GM23338 (cell line): ENCODE results near the gene OR1C1.

Experiments used
- CREB1 ChIP-seq: fragments of 250-450 bp; sonication (Bioruptor Pico); IDR thresholded peaks from 2 replicates; pipeline ENCODE4 v1.5.0; 2020; ENCODE audit warnings: low read depth, mild to moderate bottlenecking, moderate library complexity
- EZH2 ChIP-seq: fragments of 200-600 bp; sonication (generic); IDR thresholded peaks from one replicate; pipeline ENCODE4 v1.8.0; 2017; ENCODE audit warnings: antibody characterized with exemption, mild to moderate bottlenecking, low read depth; ENCODE audit not compliant: unreplicated experiment
- EZH2phosphoT487 ChIP-seq: fragments of 200-600 bp; sonication (generic); IDR thresholded peaks from one replicate; pipeline ENCODE4 v1.8.1; 2018; ENCODE audit warnings: antibody characterized with exemption; ENCODE audit not compliant: unreplicated experiment
- JUNB ChIP-seq: IDR thresholded peaks from one replicate; pipeline ENCODE4 v1.6.1; 2016; ENCODE audit warnings: antibody characterized with exemption; ENCODE audit not compliant: unreplicated experiment
- NANOG ChIP-seq: IDR thresholded peaks from 2 replicates; pipeline ENCODE4 v1.6.1; 2016; ENCODE audit warnings: antibody characterized with exemption, borderline replicate concordance
- POLR2AphosphoS5 ChIP-seq: IDR thresholded peaks from 2 replicates; pipeline ENCODE4 v1.6.1; 2016; ENCODE audit warnings: antibody characterized with exemption, low read depth
- ZNF114 ChIP-seq: fragments of 250-450 bp; sonication (Bioruptor Pico); IDR thresholded peaks from 2 replicates; pipeline ENCODE4 v1.5.0; 2020; ENCODE audit warnings: mild to moderate bottlenecking, moderate library complexity
- TF ChIP-seq, protein P1 (sequence below), 2 experiments: fragments of 200-600 bp in 1 of 2; sonication (generic) in 1 of 2; conservative IDR thresholded peaks; 2 replicates each; pipeline versions ENCODE4 v1.5.1 to v1.6.1; 2016 to 2017; ENCODE audit warnings: antibody characterized with exemption in 2 of 2, low read depth in 2 of 2, mild to moderate bottlenecking in 2 of 2, moderate library complexity in 1 of 2
- TF ChIP-seq, protein P2 (sequence below): IDR thresholded peaks from one replicate; pipeline ENCODE4 v1.6.1; 2018; ENCODE audit warnings: antibody characterized with exemption; ENCODE audit not compliant: unreplicated experiment
- TF ChIP-seq, protein P3 (sequence below): IDR thresholded peaks from 2 replicates; pipeline ENCODE4 v1.6.1; 2016; ENCODE audit warnings: antibody characterized with exemption

DNA sequence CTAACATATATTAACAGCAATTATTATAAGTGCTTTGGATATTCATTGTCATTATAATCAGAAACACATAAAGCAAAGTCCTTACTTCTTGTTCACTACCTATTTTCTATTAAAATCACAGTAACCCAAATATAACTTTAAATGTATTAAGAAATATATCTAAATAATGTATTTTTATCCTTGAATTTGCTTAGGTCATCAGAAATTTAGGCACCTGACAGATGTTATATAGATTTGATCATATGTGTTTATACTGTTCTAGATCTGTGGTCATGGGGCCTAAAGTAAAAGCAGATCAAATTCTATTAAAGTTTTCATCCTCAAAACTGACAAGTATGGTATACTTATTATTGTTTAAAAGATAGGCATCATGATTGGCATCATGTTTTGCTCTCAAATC, 9.2 kb upstream of the OR1C1 start:
- no peak for TF ChIP-seq EZH2
- TF ChIP-seq, protein P1, sequence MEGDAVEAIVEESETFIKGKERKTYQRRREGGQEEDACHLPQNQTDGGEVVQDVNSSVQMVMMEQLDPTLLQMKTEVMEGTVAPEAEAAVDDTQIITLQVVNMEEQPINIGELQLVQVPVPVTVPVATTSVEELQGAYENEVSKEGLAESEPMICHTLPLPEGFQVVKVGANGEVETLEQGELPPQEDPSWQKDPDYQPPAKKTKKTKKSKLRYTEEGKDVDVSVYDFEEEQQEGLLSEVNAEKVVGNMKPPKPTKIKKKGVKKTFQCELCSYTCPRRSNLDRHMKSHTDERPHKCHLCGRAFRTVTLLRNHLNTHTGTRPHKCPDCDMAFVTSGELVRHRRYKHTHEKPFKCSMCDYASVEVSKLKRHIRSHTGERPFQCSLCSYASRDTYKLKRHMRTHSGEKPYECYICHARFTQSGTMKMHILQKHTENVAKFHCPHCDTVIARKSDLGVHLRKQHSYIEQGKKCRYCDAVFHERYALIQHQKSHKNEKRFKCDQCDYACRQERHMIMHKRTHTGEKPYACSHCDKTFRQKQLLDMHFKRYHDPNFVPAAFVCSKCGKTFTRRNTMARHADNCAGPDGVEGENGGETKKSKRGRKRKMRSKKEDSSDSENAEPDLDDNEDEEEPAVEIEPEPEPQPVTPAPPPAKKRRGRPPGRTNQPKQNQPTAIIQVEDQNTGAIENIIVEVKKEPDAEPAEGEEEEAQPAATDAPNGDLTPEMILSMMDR (conservative IDR thresholded peaks at IDR 0.05; ENCODE audit: low read depth in 2 of 2), result no peak
- TF ChIP-seq, protein P2, sequence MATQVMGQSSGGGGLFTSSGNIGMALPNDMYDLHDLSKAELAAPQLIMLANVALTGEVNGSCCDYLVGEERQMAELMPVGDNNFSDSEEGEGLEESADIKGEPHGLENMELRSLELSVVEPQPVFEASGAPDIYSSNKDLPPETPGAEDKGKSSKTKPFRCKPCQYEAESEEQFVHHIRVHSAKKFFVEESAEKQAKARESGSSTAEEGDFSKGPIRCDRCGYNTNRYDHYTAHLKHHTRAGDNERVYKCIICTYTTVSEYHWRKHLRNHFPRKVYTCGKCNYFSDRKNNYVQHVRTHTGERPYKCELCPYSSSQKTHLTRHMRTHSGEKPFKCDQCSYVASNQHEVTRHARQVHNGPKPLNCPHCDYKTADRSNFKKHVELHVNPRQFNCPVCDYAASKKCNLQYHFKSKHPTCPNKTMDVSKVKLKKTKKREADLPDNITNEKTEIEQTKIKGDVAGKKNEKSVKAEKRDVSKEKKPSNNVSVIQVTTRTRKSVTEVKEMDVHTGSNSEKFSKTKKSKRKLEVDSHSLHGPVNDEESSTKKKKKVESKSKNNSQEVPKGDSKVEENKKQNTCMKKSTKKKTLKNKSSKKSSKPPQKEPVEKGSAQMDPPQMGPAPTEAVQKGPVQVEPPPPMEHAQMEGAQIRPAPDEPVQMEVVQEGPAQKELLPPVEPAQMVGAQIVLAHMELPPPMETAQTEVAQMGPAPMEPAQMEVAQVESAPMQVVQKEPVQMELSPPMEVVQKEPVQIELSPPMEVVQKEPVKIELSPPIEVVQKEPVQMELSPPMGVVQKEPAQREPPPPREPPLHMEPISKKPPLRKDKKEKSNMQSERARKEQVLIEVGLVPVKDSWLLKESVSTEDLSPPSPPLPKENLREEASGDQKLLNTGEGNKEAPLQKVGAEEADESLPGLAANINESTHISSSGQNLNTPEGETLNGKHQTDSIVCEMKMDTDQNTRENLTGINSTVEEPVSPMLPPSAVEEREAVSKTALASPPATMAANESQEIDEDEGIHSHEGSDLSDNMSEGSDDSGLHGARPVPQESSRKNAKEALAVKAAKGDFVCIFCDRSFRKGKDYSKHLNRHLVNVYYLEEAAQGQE, result no peak
- no peak for TF ChIP-seq POLR2AphosphoS5
- no peak for TF ChIP-seq EZH2phosphoT487
- TF ChIP-seq, protein P3, sequence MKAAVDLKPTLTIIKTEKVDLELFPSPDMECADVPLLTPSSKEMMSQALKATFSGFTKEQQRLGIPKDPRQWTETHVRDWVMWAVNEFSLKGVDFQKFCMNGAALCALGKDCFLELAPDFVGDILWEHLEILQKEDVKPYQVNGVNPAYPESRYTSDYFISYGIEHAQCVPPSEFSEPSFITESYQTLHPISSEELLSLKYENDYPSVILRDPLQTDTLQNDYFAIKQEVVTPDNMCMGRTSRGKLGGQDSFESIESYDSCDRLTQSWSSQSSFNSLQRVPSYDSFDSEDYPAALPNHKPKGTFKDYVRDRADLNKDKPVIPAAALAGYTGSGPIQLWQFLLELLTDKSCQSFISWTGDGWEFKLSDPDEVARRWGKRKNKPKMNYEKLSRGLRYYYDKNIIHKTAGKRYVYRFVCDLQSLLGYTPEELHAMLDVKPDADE, result no peak
- TF ChIP-seq JUNB, result no peak
- TF ChIP-seq ZNF114 (CRISPR knock-in tag), result no peak
- no peak for TF ChIP-seq CREB1 (CRISPR knock-in tag)
- TF ChIP-seq NANOG, result no peak
